Fibroblast of skin of left quadriceps (primary cell): Measurements from ENCODE around the gene SLX4IP.
"Not testable (repeated sequence)": the region's sequence is repeated elsewhere in the genome, so short reads cannot be mapped to it uniquely, and the experiment has no call there.

Experiments
- DNase-seq, 2 experiments: peaks; one replicate each; pipeline ENCODE4 v3.0.0-alpha.2; 2013; ENCODE audit warnings: low read depth in 2 of 2

Gene SLX4IP

DNA sequence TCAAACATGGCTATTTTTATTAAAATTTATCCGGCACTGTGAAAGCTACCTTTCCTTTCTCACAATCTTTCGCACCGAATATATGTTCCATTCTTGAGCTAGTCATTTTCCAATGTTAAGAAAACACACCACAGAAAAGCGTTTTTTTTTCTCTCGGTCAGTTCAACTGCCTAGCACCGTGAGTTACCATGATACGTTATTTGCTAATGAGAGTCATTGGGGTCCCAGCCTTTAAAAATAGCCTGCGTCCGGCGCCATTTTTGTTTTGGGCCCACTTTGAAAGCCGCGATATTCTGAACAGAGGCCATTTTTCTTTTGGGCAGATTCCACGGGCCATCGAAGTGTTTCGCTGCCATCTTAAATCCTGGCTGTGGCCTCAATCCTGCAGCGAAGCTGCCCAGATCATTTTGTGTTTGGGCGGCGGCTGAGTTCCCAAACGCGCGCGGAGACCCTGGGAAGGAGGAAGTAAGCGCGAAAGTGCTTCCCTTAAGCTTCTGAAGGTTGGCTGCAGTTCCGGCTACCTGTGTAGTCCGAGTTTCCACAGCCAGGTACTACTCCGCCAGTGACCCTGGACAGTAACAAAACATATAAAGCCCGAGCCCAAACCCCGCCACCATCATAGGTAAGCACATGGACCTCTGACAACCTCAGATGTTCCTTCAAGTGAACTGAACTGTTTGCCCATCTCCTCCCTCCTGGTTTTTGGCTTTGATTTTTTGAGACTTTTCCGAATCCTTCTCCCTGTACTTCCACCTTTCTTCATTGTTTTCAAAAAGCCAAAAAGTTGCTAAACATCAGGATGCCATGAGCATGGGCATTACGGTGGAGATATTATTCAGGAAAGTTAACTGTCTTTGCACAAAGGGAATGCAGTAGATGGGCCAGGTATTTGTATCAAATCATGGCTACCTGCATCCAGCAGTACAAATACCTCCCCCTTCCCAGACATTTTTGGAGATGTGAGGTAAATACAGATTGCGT lies at the start of gene SLX4IP:
Gene SLX4IP, plus strand, starts transcription at position 474 of the 981 bp plus-strand sequence. CDS start 22,900 bp downstream, outside the sequence.
- DNase-seq, result peak; percentile 94 to 95

DNA sequence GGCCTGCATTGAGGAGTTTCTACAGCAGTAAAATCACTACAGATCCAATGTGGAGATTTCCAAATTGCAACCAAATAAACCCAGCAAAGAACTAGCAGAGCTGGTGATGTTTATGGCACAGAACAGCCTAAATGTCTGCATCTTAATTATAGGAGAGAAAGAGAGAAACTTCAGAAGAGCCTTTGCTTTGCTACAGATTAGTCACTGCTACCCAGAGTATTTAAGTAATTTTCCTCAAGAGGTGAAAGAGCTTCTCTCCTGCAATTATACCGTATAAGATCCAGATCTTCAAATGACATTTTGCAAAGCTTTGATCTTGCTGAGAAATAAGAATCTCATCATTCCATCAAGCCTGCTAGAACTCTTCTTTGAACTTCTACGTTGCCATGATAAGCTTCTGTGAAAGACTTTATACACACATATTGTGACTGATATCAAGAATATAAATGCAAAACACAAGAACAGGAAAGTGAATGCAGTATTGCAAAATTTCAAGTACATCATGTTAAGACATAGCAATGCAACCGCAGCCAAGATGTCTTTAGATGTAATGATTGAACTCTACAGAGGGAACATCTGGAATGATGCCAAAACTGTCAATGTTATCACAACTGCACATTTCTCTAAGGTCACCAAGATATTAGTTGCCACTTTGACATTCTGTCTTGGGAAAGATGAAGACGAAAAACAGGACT lies 49.1 kb upstream of the SLX4IP start:
- no peak for DNase-seq

- no peak for DNase-seq
Observed at GRCh38 chr20:10387686-10388085, 47.4 kb upstream of the SLX4IP start.

DNA sequence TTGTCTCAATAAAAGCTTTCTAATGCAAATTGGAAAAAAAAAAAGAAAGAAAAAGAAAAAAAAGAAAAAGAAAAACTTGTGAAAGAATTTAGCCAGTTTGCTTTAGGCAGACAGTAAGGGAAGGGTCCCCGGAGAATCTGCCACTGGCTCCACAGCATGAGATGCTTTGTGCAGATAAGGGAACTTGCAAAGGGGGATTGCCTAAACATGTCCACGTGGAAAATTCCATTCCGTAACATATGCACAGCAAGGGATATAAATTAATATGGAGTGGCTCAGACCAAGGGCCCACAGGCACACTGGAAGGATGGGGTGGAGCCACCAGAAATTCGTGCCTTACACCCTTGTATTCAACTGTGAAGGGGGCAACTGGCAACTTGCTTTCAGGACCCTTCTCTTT lies 46.5 kb upstream of the SLX4IP start:
- no peak for DNase-seq

- no peak for DNase-seq
Observed at GRCh38 chr20:10390709-10391108, 44.4 kb upstream of the SLX4IP start.

DNA sequence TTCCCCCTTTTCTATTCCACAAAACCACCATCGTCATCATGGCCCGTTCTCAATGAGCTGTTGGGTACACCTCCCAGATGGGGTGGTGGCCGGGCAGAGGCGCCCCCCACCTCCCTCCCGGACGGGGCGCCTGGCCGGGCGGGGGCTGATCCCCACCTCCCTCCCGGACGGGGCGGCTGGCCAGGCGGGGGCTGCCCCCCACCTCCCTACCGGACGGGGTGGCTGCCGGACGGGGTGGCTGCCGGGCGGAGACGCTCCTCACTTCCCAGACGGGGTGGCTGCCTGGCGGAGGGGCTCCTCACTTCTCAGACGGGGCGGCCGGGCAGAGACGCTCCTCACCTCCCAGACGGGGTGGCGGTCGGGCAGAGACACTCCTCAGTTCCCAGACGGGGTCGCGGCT lies 40.4 kb upstream of the SLX4IP start:
- not testable (repeated sequence) for DNase-seq

DNA sequence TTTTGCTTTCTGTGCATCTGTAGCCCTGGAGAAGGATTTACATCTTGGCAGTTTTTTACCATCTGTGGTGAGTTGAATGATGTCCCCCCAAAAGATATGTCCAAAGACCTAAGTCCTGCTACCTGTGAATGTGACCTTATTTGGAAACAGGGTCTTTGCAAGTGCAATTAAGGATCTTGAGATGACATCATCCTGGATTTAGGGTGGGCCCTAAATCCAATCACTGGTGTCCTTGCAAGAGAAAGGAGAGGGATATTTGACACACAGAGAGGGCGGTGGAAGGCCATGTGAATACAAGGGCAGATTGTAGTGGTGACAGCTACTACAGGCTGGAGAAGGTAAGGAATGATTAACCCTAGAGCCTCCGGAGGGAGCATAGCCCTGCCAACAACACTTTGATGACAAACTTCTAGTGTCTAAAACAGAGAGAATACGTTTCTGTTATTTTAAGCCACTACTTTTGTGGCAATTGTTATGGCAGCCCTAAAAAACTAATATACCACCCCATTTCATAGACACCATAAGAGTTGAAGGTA lies 36.2 kb upstream of the SLX4IP start:
- DNase-seq, result no peak

DNA sequence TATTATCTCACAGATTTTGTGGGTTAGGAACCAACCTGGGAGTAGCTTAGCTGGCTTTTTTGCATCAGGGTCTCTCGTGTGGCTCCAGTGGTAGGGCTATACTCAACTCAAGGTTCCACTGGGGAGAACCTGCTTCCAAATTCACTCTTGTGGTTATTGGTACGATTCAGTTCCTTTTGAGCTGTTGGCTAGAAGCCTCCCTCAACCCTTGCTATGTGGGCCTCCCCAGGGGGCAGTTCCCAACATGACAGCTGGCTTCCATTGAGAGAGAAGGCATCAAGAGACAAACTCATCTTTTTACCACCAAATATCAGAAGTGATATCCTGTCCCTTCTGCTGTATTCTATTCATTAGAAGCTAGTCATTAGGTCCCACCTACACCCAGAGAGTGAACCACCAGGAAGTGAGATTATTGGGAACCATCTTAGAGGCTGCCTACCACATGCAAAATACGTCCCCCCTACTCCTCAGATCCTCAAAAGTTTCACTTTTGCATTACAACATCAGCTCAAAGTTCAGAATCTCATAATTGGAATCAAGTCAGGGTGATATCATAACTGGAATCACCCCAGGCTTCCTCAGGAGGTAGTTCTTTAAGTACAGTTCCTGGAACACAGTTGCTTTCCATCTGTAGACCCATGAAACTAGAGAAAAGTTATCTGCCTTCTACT lies 32.0 kb upstream of the SLX4IP start:
- no peak for DNase-seq

DNA sequence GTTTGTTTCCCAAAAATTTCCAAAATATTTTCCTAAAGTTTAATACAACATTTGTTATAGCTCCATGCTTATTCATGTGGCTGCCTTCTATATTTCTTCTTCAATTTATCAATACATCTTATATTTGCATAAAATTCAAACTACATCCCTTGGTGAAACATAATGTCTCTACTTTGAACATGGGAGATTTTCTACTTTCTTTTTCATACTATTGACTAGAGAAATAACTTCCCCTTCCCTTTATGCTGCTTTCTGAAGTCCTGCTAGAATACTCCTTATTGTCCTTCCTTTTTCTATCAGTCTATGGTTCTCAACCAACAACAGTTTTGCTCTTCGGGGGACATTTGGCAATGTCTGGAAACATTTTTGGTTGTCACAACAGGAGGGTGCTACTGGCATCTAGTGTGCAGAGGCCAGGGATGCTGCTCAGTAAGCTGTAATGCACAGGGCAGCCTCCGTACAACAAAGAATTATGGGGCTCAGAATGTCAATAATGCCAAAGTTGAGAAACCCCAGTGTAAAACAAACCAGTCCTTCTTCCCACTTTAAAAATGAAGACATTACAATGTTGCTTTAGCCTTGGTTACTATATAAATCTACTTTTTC lies 31.0 kb upstream of the SLX4IP start:
- no peak for DNase-seq

DNA sequence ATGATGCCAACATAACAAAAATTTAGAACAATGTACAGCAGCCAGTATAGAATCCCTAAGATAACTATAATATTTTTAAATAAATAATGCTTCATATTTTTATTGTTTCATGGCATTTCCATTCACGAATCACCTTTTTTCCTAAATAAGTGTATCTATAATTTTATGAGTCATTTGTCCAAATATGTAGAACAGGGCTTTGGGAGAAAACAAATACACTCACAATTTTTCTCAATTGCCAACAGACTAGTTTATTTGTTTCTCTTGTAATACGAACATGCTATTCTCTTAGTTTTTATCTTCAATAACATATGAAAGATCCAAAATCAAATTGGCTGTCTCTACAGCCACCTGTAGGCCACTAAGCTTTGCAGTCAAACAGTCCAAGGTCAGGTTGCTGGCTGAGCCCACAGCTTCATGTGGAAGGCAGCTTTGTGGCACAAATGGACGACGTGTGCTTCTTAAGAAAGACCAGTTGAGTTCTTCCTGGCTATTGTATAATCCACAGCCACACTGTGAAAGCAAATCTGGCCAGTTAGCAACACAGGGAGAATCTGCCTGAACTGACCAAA lies 30.1 kb upstream of the SLX4IP start:
- no peak for DNase-seq

DNA sequence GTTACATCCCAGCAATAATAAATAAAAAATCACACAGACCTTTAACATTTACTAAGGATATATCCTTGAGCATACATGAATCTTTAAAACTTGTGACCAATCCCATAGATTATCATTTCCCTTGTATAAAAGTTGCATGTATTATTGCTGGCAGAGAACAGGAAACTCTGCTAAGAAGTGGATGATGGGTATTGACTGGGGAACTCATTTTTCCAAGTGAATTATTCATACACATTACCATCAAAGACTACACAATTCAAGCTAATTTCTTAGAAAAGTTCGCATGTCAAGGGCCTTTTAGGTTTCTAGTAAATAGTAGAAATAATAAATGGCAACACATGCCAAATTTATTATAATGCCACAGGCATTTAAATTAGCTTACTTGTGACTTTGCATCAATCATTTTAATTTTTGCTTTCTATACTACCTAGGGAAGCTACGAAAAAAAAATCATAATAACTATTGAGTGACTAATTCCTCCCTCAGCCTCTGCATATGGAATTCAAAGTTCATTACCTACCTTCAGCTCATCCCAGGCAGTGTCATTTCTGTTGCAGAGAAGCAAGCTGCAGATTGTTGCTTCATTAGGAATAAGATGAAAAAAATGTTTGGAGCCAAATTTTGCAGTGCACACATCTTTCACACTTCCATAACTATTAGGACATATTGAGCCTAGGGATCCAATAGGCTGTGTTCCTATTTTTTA lies 26.8 kb upstream of the SLX4IP start:
- DNase-seq, result peak in 1 of 2 experiments; percentile 1

DNA sequence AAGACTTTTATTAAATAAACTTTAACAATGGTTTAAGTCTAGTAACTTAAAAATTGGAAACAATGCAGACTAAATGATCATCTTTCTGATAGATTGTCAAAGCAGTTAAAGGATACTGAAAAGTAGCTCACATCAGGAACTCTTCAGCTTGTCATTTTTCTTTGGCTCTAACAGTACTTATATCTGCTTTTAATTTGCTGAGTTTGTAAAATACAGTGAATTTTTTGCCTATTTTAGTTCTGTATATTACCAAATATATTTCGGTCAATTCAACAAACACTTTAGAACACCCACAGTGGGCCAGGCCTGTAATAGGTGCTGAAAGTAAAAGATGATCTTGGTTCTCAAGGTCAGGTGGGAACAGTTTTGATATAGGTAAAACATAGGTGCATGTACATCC lies 23.4 kb upstream of the SLX4IP start:
- DNase-seq, result no peak

DNA sequence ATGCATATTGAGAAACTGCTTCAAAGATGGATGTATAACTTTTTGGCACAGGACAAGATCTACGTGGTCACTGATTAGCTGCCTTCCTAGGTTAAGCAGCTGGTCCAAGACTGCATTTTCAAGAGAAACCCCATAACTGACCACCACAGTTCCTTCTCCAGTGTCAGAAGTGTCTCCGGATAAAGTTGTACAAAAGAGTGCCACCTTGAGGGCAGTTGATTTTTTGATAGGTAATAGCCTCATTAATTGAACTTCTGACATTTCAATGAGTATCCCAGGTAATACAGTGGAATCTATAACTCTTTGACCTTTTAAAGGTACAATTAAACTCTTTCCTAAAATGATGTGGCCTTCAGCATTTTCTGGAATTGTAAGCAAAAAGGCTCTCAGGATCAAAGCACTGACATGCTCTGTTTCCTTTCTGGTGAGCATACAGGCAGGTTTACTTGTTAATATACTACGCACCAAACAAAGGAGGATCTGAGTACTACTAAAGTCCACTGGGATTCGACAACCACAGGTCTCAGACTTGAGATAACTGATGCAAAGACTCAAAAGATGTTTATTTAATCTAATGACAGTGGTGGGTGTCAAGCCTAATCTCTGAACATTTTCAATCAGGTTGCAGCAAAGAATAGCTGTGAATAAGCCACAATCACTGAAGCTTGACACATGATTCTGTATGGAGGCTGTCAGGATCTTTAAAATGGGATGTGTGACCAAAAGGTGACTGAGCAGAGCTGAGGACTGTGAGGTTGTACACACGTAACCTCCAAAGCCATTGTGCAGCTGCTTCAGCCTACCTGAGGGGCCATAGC lies 22.3 kb upstream of the SLX4IP start:
- DNase-seq, result no peak

GRCh38 chr20:10415013-10415650 lies 20.0 kb upstream of the SLX4IP start:
- DNase-seq, result no peak

- DNase-seq, result not testable (repeated sequence)
Observed at GRCh38 chr20:10417218-10417617, 17.9 kb upstream of the SLX4IP start.

- DNase-seq, result no peak
Observed at GRCh38 chr20:10419550-10420133, 15.5 kb upstream of the SLX4IP start.

DNA sequence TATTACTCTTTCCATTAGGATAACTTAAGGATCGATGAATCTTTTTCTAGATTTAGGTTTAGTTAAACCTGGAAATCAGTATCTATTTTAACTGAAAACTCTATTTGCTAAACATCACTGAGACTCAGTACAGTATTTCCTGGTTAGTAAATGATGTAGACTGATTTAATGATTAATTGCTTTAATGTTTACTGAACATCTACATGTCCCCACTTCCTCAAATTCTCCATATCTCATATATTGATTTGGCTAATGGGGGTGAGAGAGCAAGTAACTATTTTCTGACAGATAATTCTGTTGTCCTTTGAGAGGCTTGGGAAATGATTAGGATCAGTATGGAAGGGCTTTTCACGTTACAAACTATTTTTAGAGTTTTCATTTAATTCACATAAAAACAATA lies 11.4 kb upstream of the SLX4IP start:
- no peak for DNase-seq

GRCh38 chr20:10427060-10427692 lies 7.9 kb upstream of the SLX4IP start:
- DNase-seq, result peak; percentile 36 to 48
